Activated naive CD4-positive, alpha-beta T cell (primary cell): ENCODE results near the gene MRPL18.

ENCODE experiments used
- DNase-seq, 4 experiments: peaks; one replicate each; lab custom pipeline; 2025; lab: John Stamatoyannopoulos, UW

Gene MRPL18

GRCh38 chr6:159842035-159842434 lies 51.8 kb downstream of the MRPL18 start:
- no peak for DNase-seq

GRCh38 chr6:159844737-159845645 lies 54.7 kb downstream of the MRPL18 start:
- no peak for DNase-seq
